Central memory CD8-positive, alpha-beta T cell (primary cell): ENCODE results near the gene PAPPA2.

ENCODE experiments used
- ATAC-seq: fragments of 150-1000 bp; cut with Tn5 transposase; replicated peaks from 2 replicates; pipeline ENCODE4 v1.10.0; 2022; ENCODE audit warnings: mild to moderate bottlenecking, moderate FRiP score, moderate number of reproducible peaks; ENCODE audit not compliant: poor library complexity, severe bottlenecking; ENCODE audit errors: extremely low read depth
- DNase-seq, 2 donors: peaks; one replicate each; pipeline ENCODE4 v3.0.0; 2021; ENCODE audit warnings: low spot score in 2 of 2
- H3K27ac Mint-ChIP-seq: one replicate; pipeline ENCODE4 v1.8.0; 2022; ENCODE audit warnings: low read depth, mild to moderate bottlenecking, moderate library complexity, mixed read lengths
- H3K27me3 Mint-ChIP-seq: one replicate; pipeline ENCODE4 v1.8.0; 2022; ENCODE audit warnings: mixed read lengths
- H3K36me3 Mint-ChIP-seq: one replicate; pipeline ENCODE4 v1.8.0; 2022; ENCODE audit warnings: mild to moderate bottlenecking, moderate library complexity, mixed read lengths; ENCODE audit not compliant: insufficient read depth
- H3K4me1 Mint-ChIP-seq: one replicate; pipeline ENCODE4 v1.8.0; 2022; ENCODE audit warnings: mixed read lengths
- H3K4me3 Mint-ChIP-seq: one replicate; pipeline ENCODE4 v1.8.0; 2022; ENCODE audit warnings: mild to moderate bottlenecking, moderate library complexity, mixed read lengths
- H3K9me3 Mint-ChIP-seq: one replicate; pipeline ENCODE4 v1.8.0; 2022; ENCODE audit warnings: mixed read lengths

PAPPA2 gene

GRCh38 chr1:176778056-176778455 lies 315.1 kb downstream of the PAPPA2 start:
- no peak overlapping the region for H3K27ac Mint-ChIP-seq
- DNase-seq, result no peak
- ATAC-seq, result no peak
- H3K27me3 Mint-ChIP-seq, result no peaks in the 10 kb centered on the region
- H3K4me3 Mint-ChIP-seq, result no peak overlapping the region
- H3K9me3 Mint-ChIP-seq, result peaks cover 12% of the 10 kb centered on the region
- H3K36me3 Mint-ChIP-seq, result no peaks in the 10 kb centered on the region
- H3K4me1 Mint-ChIP-seq, result no peaks in the 10 kb centered on the region

- H3K4me3 Mint-ChIP-seq, result no peak overlapping the region
- no peaks in the 10 kb centered on the region for H3K4me1 Mint-ChIP-seq
- no peak for ATAC-seq
- no peak overlapping the region for H3K27ac Mint-ChIP-seq
- DNase-seq, result no peak
- H3K9me3 Mint-ChIP-seq, result peaks cover 7% of the 10 kb centered on the region
- H3K36me3 Mint-ChIP-seq, result no peaks in the 10 kb centered on the region
- no peaks in the 10 kb centered on the region for H3K27me3 Mint-ChIP-seq
Measured at GRCh38 chr1:176779992-176780328, 317.0 kb downstream of the PAPPA2 start.

- Mint-ChIP-seq H3K4me1 (no peaks in the 10 kb centered on the region), H3K27me3 (no peaks in the 10 kb centered on the region), H3K4me3 (no peak overlapping the region), H3K36me3 (no peaks in the 10 kb centered on the region), H3K9me3 (peaks cover 6% of the 10 kb centered on the region), H3K27ac (no peak overlapping the region)
- DNase-seq, result no peak
- ATAC-seq, result no peak
Measured at GRCh38 chr1:176783309-176783708, 320.3 kb downstream of the PAPPA2 start.

GRCh38 chr1:176785056-176785455 lies 322.1 kb downstream of the PAPPA2 start:
- Mint-ChIP-seq H3K36me3 (no peaks in the 10 kb centered on the region), H3K4me3 (no peak overlapping the region), H3K4me1 (no peaks in the 10 kb centered on the region), H3K27ac (no peak overlapping the region), H3K9me3 (peaks cover 6% of the 10 kb centered on the region), H3K27me3 (no peaks in the 10 kb centered on the region)
- no peak for ATAC-seq
- DNase-seq, result no peak

GRCh38 chr1:176785791-176786190 lies 322.8 kb downstream of the PAPPA2 start:
- H3K4me3 Mint-ChIP-seq, result no peak overlapping the region
- H3K4me1 Mint-ChIP-seq, result no peaks in the 10 kb centered on the region
- ATAC-seq (no peak), DNase-seq (no peak)
- no peaks in the 10 kb centered on the region for H3K27me3 Mint-ChIP-seq
- H3K9me3 Mint-ChIP-seq, result peaks cover 4% of the 10 kb centered on the region
- H3K27ac Mint-ChIP-seq, result no peak overlapping the region
- H3K36me3 Mint-ChIP-seq, result no peaks in the 10 kb centered on the region

GRCh38 chr1:176786274-176786673 lies 323.3 kb downstream of the PAPPA2 start:
- no peak for DNase-seq
- Mint-ChIP-seq H3K27me3 (no peaks in the 10 kb centered on the region), H3K36me3 (no peaks in the 10 kb centered on the region), H3K4me3 (no peak overlapping the region), H3K4me1 (no peaks in the 10 kb centered on the region), H3K9me3 (no peaks in the 10 kb centered on the region), H3K27ac (no peak overlapping the region)
- no peak for ATAC-seq

- H3K9me3 Mint-ChIP-seq, result peaks cover 4% of the 10 kb centered on the region
- H3K27ac Mint-ChIP-seq, result no peak overlapping the region
- DNase-seq (no peak), ATAC-seq (no peak)
- no peaks in the 10 kb centered on the region for H3K4me1 Mint-ChIP-seq
- H3K36me3 Mint-ChIP-seq, result no peaks in the 10 kb centered on the region
- no peak overlapping the region for H3K4me3 Mint-ChIP-seq
- H3K27me3 Mint-ChIP-seq, result no peaks in the 10 kb centered on the region
Measured at GRCh38 chr1:176789571-176790090, 326.7 kb downstream of the PAPPA2 start.

GRCh38 chr1:176790786-176791185 lies 327.8 kb downstream of the PAPPA2 start:
- no peak overlapping the region for H3K4me3 Mint-ChIP-seq
- peaks cover 6% of the 10 kb centered on the region for H3K9me3 Mint-ChIP-seq
- no peaks in the 10 kb centered on the region for H3K36me3 Mint-ChIP-seq
- H3K4me1 Mint-ChIP-seq, result no peaks in the 10 kb centered on the region
- H3K27me3 Mint-ChIP-seq, result no peaks in the 10 kb centered on the region
- H3K27ac Mint-ChIP-seq, result no peak overlapping the region
- ATAC-seq (no peak), DNase-seq (no peak)

GRCh38 chr1:176791906-176792305 lies 328.9 kb downstream of the PAPPA2 start:
- H3K36me3 Mint-ChIP-seq, result no peaks in the 10 kb centered on the region
- no peaks in the 10 kb centered on the region for H3K27me3 Mint-ChIP-seq
- DNase-seq, result no peak
- peaks cover 6% of the 10 kb centered on the region for H3K9me3 Mint-ChIP-seq
- no peaks in the 10 kb centered on the region for H3K4me1 Mint-ChIP-seq
- H3K4me3 Mint-ChIP-seq, result no peak overlapping the region
- no peak overlapping the region for H3K27ac Mint-ChIP-seq
- no peak for ATAC-seq

- ATAC-seq (no peak), DNase-seq (no peak)
- Mint-ChIP-seq H3K4me3 (no peak overlapping the region), H3K36me3 (no peaks in the 10 kb centered on the region), H3K4me1 (no peaks in the 10 kb centered on the region), H3K9me3 (peaks cover 6% of the 10 kb centered on the region), H3K27me3 (no peaks in the 10 kb centered on the region), H3K27ac (no peak overlapping the region)
Measured at GRCh38 chr1:176794897-176795508, 332.0 kb downstream of the PAPPA2 start.

- Mint-ChIP-seq H3K4me3 (no peak overlapping the region), H3K36me3 (no peaks in the 10 kb centered on the region), H3K9me3 (peaks cover 6% of the 10 kb centered on the region), H3K4me1 (no peaks in the 10 kb centered on the region), H3K27me3 (no peaks in the 10 kb centered on the region), H3K27ac (no peak overlapping the region)
- DNase-seq, result no peak
- ATAC-seq, result no peak
Measured at GRCh38 chr1:176795929-176796328, 333.0 kb downstream of the PAPPA2 start.

- Mint-ChIP-seq H3K27ac (no peak overlapping the region), H3K27me3 (no peaks in the 10 kb centered on the region), H3K4me1 (no peaks in the 10 kb centered on the region), H3K9me3 (peaks cover 6% of the 10 kb centered on the region), H3K4me3 (no peak overlapping the region), H3K36me3 (no peaks in the 10 kb centered on the region)
- DNase-seq, result no peak
- no peak for ATAC-seq
Measured at GRCh38 chr1:176796583-176796982, 333.6 kb downstream of the PAPPA2 start.

GRCh38 chr1:176799327-176799726 lies 336.4 kb downstream of the PAPPA2 start:
- Mint-ChIP-seq H3K9me3 (peaks cover 4% of the 10 kb centered on the region), H3K27me3 (no peaks in the 10 kb centered on the region), H3K27ac (no peak overlapping the region), H3K4me1 (no peaks in the 10 kb centered on the region), H3K36me3 (no peaks in the 10 kb centered on the region), H3K4me3 (no peak overlapping the region)
- DNase-seq (no peak), ATAC-seq (no peak)
